ENCODE data around the gene GLUL. TPM values are rescaled to one million over a fixed set of nuclear protein-coding genes. Genes with fewer than 3 reads are reported as not detected.
A peak's percentile ranks its signal among the peaks of the same experiment; 100 is the strongest.

GLUL gene
- total RNA-seq, result 10 to 100 TPM; 97.5 to 98.0 TPM

- Mint-ChIP-seq H3K9me3 (ENCODE audit: insufficient read depth) (no peaks in the 10 kb centered on the region), H3K36me3 (ENCODE audit: low read depth) (peaks cover 36% of the 10 kb centered on the region), H3K4me1 (ENCODE audit: low read depth) (peaks cover 26% of the 10 kb centered on the region), H3K27ac (peak within 1 kb of the TSS; percentile 91), H3K27me3 (ENCODE audit: low read depth) (peaks cover 27% of the 10 kb centered on the region), H3K4me3 (peak within 1 kb of the TSS; percentile 98)
- ChIA-PET CTCF (interaction anchor here (0.9 to 10.7 kb wide), 6 partner anchors 10 to 391 kb away, joined by 3 to 401 read pairs (median 4); no protein-coding TSS in a partner anchor), POLR2A (interaction anchor here (0.7 to 1.0 kb wide), 3 partner anchors 90 to 307 kb away, joined by 3 read pairs; no protein-coding TSS in a partner anchor)
- ATAC-seq (peak; percentile 79), DNase-seq (peak; percentile 79)
Measured at GRCh38 chr1:182391362-182392049, at the start of gene GLUL. GLUL (minus strand) TSS chr1:182391790; CDS start chr1:182388737, 3,053 bp downstream.

GRCh38 chr1:182438326-182438725, 46.7 kb upstream of the GLUL start:
- H3K36me3 Mint-ChIP-seq (ENCODE audit: low read depth), result no peaks in the 10 kb centered on the region
- no peak for ATAC-seq
- peaks cover 4% of the 10 kb centered on the region for H3K4me1 Mint-ChIP-seq (ENCODE audit: low read depth)
- no peak overlapping the region for H3K4me3 Mint-ChIP-seq
- POLR2A ChIA-PET, result no interaction called here
- no peaks in the 10 kb centered on the region for H3K9me3 Mint-ChIP-seq (ENCODE audit: insufficient read depth)
- CTCF ChIA-PET, result interaction anchor here (0.6 kb wide), 1 partner anchor 15 kb away, joined by 3 read pairs; no protein-coding TSS in a partner anchor
- H3K27me3 Mint-ChIP-seq (ENCODE audit: low read depth), result peaks cover 9% of the 10 kb centered on the region
- no peak overlapping the region for H3K27ac Mint-ChIP-seq
- DNase-seq, result no peak

- peaks cover 23% of the 10 kb centered on the region for H3K4me1 Mint-ChIP-seq (ENCODE audit: low read depth)
- ATAC-seq, result no peak
- CTCF ChIA-PET, result no interaction called here
- H3K27ac Mint-ChIP-seq, result no peak overlapping the region
- POLR2A ChIA-PET, result no interaction called here
- H3K27me3 Mint-ChIP-seq (ENCODE audit: low read depth), result peaks cover 9% of the 10 kb centered on the region
- H3K36me3 Mint-ChIP-seq (ENCODE audit: low read depth), result no peaks in the 10 kb centered on the region
- H3K4me3 Mint-ChIP-seq, result no peak overlapping the region
- H3K9me3 Mint-ChIP-seq (ENCODE audit: insufficient read depth), result no peaks in the 10 kb centered on the region
- DNase-seq, result no peak
Measured at GRCh38 chr1:182433580-182433979, 42.0 kb upstream of the GLUL start.

GRCh38 chr1:182431278-182431677, 39.7 kb upstream of the GLUL start:
- ATAC-seq, result no peak
- H3K4me3 Mint-ChIP-seq, result no peak overlapping the region
- no peak for DNase-seq
- H3K36me3 Mint-ChIP-seq (ENCODE audit: low read depth), result no peaks in the 10 kb centered on the region
- H3K4me1 Mint-ChIP-seq (ENCODE audit: low read depth), result peaks cover 24% of the 10 kb centered on the region
- POLR2A ChIA-PET, result interaction anchor here (0.6 kb wide), 1 partner anchor 377 kb away, joined by 3 read pairs; no protein-coding TSS in a partner anchor
- H3K27ac Mint-ChIP-seq, result no peak overlapping the region
- CTCF ChIA-PET, result interaction anchor here (1.0 to 1.3 kb wide), 3 partner anchors 34 to 357 kb away, joined by 3 to 4 read pairs (median 3); no protein-coding TSS in a partner anchor
- H3K27me3 Mint-ChIP-seq (ENCODE audit: low read depth), result peaks cover 2% of the 10 kb centered on the region
- H3K9me3 Mint-ChIP-seq (ENCODE audit: insufficient read depth), result no peaks in the 10 kb centered on the region

- CTCF ChIA-PET, result interaction anchor here (1.0 to 1.3 kb wide), 4 partner anchors 34 to 358 kb away, joined by 3 to 4 read pairs (median 4); no protein-coding TSS in a partner anchor
- POLR2A ChIA-PET, result no interaction called here
- Mint-ChIP-seq H3K27ac (no peak overlapping the region), H3K4me3 (no peak overlapping the region), H3K9me3 (ENCODE audit: insufficient read depth) (no peaks in the 10 kb centered on the region), H3K4me1 (ENCODE audit: low read depth) (peaks cover 27% of the 10 kb centered on the region), H3K36me3 (ENCODE audit: low read depth) (no peaks in the 10 kb centered on the region), H3K27me3 (ENCODE audit: low read depth) (peaks cover 2% of the 10 kb centered on the region)
- ATAC-seq (peak; percentile 95), DNase-seq (peak; percentile 78)
Measured at GRCh38 chr1:182430263-182431068, 38.9 kb upstream of the GLUL start.

- Mint-ChIP-seq H3K4me3 (no peak overlapping the region), H3K36me3 (ENCODE audit: low read depth) (no peaks in the 10 kb centered on the region), H3K27ac (no peak overlapping the region), H3K27me3 (ENCODE audit: low read depth) (peaks cover 3% of the 10 kb centered on the region), H3K9me3 (ENCODE audit: insufficient read depth) (no peaks in the 10 kb centered on the region), H3K4me1 (ENCODE audit: low read depth) (peaks cover 27% of the 10 kb centered on the region)
- no peak for DNase-seq
- no peak for ATAC-seq
- CTCF ChIA-PET, result interaction anchor here (0.7 to 1.4 kb wide), 3 partner anchors 32 to 359 kb away, joined by 3 to 6 read pairs (median 3); no protein-coding TSS in a partner anchor
- POLR2A ChIA-PET, result no interaction called here
Measured at GRCh38 chr1:182428043-182428442, 36.5 kb upstream of the GLUL start.

- Mint-ChIP-seq H3K27me3 (ENCODE audit: low read depth) (peaks cover 11% of the 10 kb centered on the region), H3K9me3 (ENCODE audit: insufficient read depth) (no peaks in the 10 kb centered on the region), H3K36me3 (ENCODE audit: low read depth) (no peaks in the 10 kb centered on the region), H3K4me3 (no peak overlapping the region), H3K27ac (no peak overlapping the region), H3K4me1 (ENCODE audit: low read depth) (peaks cover 27% of the 10 kb centered on the region)
- DNase-seq (no peak), ATAC-seq (no peak)
- CTCF ChIA-PET, result no interaction called here
- POLR2A ChIA-PET, result interaction anchor here (0.7 kb wide), 1 partner anchor 375 kb away, joined by 8 read pairs; no protein-coding TSS in a partner anchor
Measured at GRCh38 chr1:182426442-182427430, 35.1 kb upstream of the GLUL start.

GRCh38 chr1:182415789-182416188, 24.2 kb upstream of the GLUL start:
- no peak overlapping the region for H3K4me3 Mint-ChIP-seq
- no peak overlapping the region for H3K27ac Mint-ChIP-seq
- CTCF ChIA-PET, result no interaction called here
- H3K27me3 Mint-ChIP-seq (ENCODE audit: low read depth), result peaks cover 42% of the 10 kb centered on the region
- POLR2A ChIA-PET, result no interaction called here
- no peaks in the 10 kb centered on the region for H3K9me3 Mint-ChIP-seq (ENCODE audit: insufficient read depth)
- no peak for DNase-seq
- no peaks in the 10 kb centered on the region for H3K36me3 Mint-ChIP-seq (ENCODE audit: low read depth)
- no peak for ATAC-seq
- H3K4me1 Mint-ChIP-seq (ENCODE audit: low read depth), result peaks cover 3% of the 10 kb centered on the region

- peaks cover 5% of the 10 kb centered on the region for H3K4me1 Mint-ChIP-seq (ENCODE audit: low read depth)
- H3K4me3 Mint-ChIP-seq, result no peak overlapping the region
- no peaks in the 10 kb centered on the region for H3K36me3 Mint-ChIP-seq (ENCODE audit: low read depth)
- ATAC-seq (no peak), DNase-seq (no peak)
- ChIA-PET POLR2A (no interaction called here), CTCF (interaction anchor here (0.6 kb wide), 1 partner anchor 174 kb away, joined by 3 read pairs; no protein-coding TSS in a partner anchor)
- no peaks in the 10 kb centered on the region for H3K9me3 Mint-ChIP-seq (ENCODE audit: insufficient read depth)
- peaks cover 40% of the 10 kb centered on the region for H3K27me3 Mint-ChIP-seq (ENCODE audit: low read depth)
- H3K27ac Mint-ChIP-seq, result no peak overlapping the region
Measured at GRCh38 chr1:182413969-182414368, 22.4 kb upstream of the GLUL start.

GRCh38 chr1:182413486-182413885, 21.9 kb upstream of the GLUL start:
- Mint-ChIP-seq H3K9me3 (ENCODE audit: insufficient read depth) (no peaks in the 10 kb centered on the region), H3K27me3 (ENCODE audit: low read depth) (peaks cover 38% of the 10 kb centered on the region), H3K4me3 (no peak overlapping the region), H3K4me1 (ENCODE audit: low read depth) (peaks cover 5% of the 10 kb centered on the region), H3K27ac (no peak overlapping the region), H3K36me3 (ENCODE audit: low read depth) (no peaks in the 10 kb centered on the region)
- CTCF ChIA-PET, result interaction anchor here (0.6 kb wide), 1 partner anchor 174 kb away, joined by 3 read pairs; no protein-coding TSS in a partner anchor
- DNase-seq (no peak), ATAC-seq (no peak)
- POLR2A ChIA-PET, result no interaction called here
